Stomach (tissue), 9 donors: ENCODE data around the gene DZIP1. TPM values are rescaled to one million over a fixed set of nuclear protein-coding genes. Genes with fewer than 3 reads are reported as not detected.

Experiments
- DNase-seq, 2 donors: peaks; one replicate each; pipeline versions ENCODE4 v3.0.0 to v3.0.0-alpha.2; 2013 to 2019
- H3K27ac ChIP-seq, 5 donors: fragments of 200-600 bp in 4 of 5; sonication (generic) in 4 of 5; one replicate each; pipeline ENCODE4 v1.5.1; 2013 to 2019; ENCODE audit warnings: mild to moderate bottlenecking in 1 of 5, moderate library complexity in 1 of 5
- H3K27me3 ChIP-seq, 3 donors: fragments of 200-600 bp; sonication (generic); one replicate each; pipeline ENCODE4 v1.5.1; 2017 to 2019; ENCODE audit warnings: mixed run types in 1 of 3
- H3K36me3 ChIP-seq, 4 donors: fragments of 200-600 bp; sonication (generic); 1 replicate in 3 of 4; 2 replicates in 1 of 4; pipeline ENCODE4 v1.5.1; 2016 to 2019
- H3K4me1 ChIP-seq, 4 donors: fragments of 200-600 bp; sonication (generic); one replicate each; pipeline ENCODE4 v1.5.1; 2016 to 2019
- H3K4me3 ChIP-seq, 4 donors: fragments of 200-600 bp; sonication (generic) in 3 of 4; one replicate each; pipeline ENCODE4 v1.5.1; 2016 to 2019; ENCODE audit warnings: mild to moderate bottlenecking in 1 of 4
- H3K9me3 ChIP-seq, 4 donors: fragments of 200-600 bp; sonication (generic); one replicate each; pipeline ENCODE4 v1.5.1; 2016 to 2019
- EP300 ChIP-seq: sonication (generic); formaldehyde crosslinking; IDR thresholded peaks from one replicate; pipeline ENCODE4 v1.6.1; 2017; ENCODE audit warnings: antibody characterized with exemption
- POLR2A ChIP-seq, 4 donors: fragments of 450-650 bp; IDR thresholded peaks; one replicate each; pipeline ENCODE4 v1.6.1; 2016; ENCODE audit warnings: antibody characterized with exemption in 4 of 4, control low read depth in 2 of 4, mild to moderate bottlenecking in 1 of 4, moderate library complexity in 1 of 4
- POLR2AphosphoS5 ChIP-seq, 3 donors: sonication (generic); formaldehyde crosslinking; IDR thresholded peaks; one replicate each; pipeline ENCODE4 v1.6.1; 2016; ENCODE audit warnings: antibody characterized with exemption in 3 of 3
- WGBS, 5 donors: extraction: QIAGEN DNeasy Blood & Tissue Kit in 3 of 5; methylation state at CpG; one replicate each; pipeline versions ENCODE4 v1.1.5 to v1.1.7; 2013 to 2018; 5-methylcytosine and 5-hydroxymethylcytosine counted together
- intact Hi-C: fragments of 100-400 bp; cut with DNase I; formaldehyde crosslinking; loops from one replicate; pipeline ENCODE4 v1.15.1; 2023; ENCODE audit warnings: low total_unique reads
- polyA plus RNA-seq, 3 donors: library from polyadenylated mRNA; stranded (reverse); fragments of 200-250 nt; gene quantifications; one replicate each; pipeline ENCODE4 v1.2.3, GENCODE V29; 2013
- total RNA-seq, 5 donors: library from RNA; depleted of rRNA; stranded (reverse); fragments of >200 nt; gene quantifications; one replicate each; pipeline versions ENCODE4 v1.1.0 to v1.2.3, GENCODE V29; 2014 to 2016
- TF ChIP-seq, protein P1 (sequence below), 7 experiments: fragments of 450-650 bp in 4 of 7; fragments of 200-600 bp in 3 of 7; sonication (generic) in 3 of 7; IDR thresholded peaks; one replicate each; pipeline ENCODE4 v1.5.1; 2016 to 2019; ENCODE audit warnings: antibody characterized with exemption in 7 of 7, control low read depth in 2 of 7, mild to moderate bottlenecking in 1 of 7
- donor health status: healthy with polysubstance abuse.
- donor health status: Bipolar disorder and iron deficiency.
- donor health status: healthy.

Gene DZIP1
- total and polyA plus RNA-seq, 8 donors = 4.7 to 25.2 (median 18.3) TPM

DNA sequence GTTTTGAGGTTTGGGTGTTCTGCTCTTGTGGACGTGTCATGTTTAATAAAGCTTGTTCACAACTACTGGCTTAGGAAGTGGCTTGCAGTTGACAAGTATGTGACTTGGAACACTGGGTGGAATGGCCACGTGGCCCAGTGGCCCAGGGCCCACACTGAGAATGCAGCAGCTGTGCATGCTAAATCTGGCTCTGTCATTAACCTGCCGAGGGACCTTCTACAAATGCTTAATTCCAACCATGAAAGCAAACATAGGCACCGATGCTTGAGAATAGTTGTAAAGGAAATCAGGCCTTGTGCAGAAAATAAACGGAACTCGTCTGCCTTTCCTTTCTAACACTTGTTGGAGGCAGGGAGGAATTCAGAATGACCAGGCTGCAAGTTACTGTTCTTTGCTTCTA is 103.6 kb downstream of the DZIP1 start:
- DNase-seq = peak in 1 of 2 donors; percentile 67
- TF ChIP-seq POLR2A (IDR thresholded peaks at IDR 0.05) = no peak
- TF ChIP-seq POLR2AphosphoS5 (IDR thresholded peaks at IDR 0.05) = no peak
- no peak for TF ChIP-seq EP300
- Histone ChIP-seq H3K4me1 (peaks cover 0 to 18% (median 5%) of the 10 kb centered on the region in 4 donors), H3K9me3 (no peaks in the 10 kb centered on the region), H3K4me3 (no peak overlapping the region), H3K27me3 (peaks cover 0 to 8% (median 0%) of the 10 kb centered on the region in 3 donors), H3K36me3 (no peaks in the 10 kb centered on the region), H3K27ac (no peak overlapping the region)
- intact Hi-C loops = no loop called here
- WGBS, 5 donors = 12 to 36% (median 20%) methylated on average over 6 of the region's 6 CpGs

DNA sequence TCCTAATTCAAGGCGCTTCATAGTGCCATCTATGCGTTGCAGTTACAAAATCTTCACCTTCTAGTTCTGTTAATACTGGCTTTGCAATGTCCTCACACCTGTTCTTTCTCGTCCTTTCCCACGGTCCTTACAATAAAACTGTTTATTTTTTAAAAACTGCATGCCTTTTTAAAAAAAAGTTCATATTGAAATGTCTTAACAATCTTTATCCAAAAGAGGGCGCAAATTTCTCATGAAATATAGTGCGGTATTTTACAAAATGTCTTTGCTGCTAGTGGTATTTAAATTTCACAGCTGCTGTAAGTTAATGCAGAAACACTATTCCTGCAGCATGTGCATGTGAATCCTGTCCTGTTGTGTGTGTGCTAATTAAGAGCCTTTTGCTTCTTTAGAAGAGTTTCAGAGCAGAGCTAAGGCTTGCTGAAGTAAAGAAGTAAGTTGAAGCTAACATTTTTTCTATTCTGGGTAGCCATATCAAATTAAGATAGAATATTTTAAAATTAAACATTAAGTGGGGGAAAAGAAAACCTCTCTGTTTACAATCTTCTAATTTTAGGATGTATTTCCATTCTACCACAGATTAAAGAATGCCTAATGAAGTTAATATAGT is 107.8 kb downstream of the DZIP1 start:
- no peak overlapping the region for H3K27ac ChIP-seq

DNA sequence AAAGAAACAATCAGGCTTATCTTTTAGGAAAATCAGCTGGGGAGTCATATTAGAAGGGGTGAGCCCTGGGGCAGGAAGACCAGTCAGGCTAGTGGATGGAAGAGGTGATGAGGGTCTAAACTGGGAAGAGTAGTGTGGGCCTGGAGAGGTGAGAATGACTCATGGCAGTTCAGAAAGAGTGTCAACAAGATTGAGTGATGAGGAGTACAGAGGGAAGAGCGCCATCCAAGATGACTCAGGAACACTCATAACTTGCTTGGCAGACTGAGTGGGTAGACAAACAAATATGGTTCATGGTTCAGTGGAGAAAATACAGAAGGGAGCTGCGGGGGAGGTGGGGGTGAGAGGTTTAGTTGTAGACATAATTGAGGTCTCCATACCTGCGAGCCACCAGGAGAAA is 109.3 kb downstream of the DZIP1 start:
- Histone ChIP-seq H3K27me3 (no peaks in the 10 kb centered on the region), H3K9me3 (no peaks in the 10 kb centered on the region), H3K4me1 (peaks cover 0 to 7% (median 2%) of the 10 kb centered on the region in 4 donors), H3K36me3 (no peaks in the 10 kb centered on the region), H3K4me3 (no peak overlapping the region), H3K27ac (no peak overlapping the region)
- TF ChIP-seq POLR2AphosphoS5 (IDR thresholded peaks at IDR 0.05) (peak in 1 of 3 donors; percentile 6), POLR2A (IDR thresholded peaks at IDR 0.05) (no peak)
- DNase-seq = no peak
- 61 to 68% (median 64%) methylated on average over 3 of the region's 3 CpGs for WGBS, 5 donors
- intact Hi-C loops = loop anchor here (10.0 kb wide), 1 partner anchor 300 kb away; no protein-coding TSS in a partner anchor

More for the DNA sequence above, 107.8 kb downstream of the DZIP1 start:
- Histone ChIP-seq H3K4me3 (no peak overlapping the region), H3K36me3 (no peaks in the 10 kb centered on the region), H3K4me1 (peaks cover 0 to 18% (median 7%) of the 10 kb centered on the region in 4 donors), H3K27me3 (no peaks in the 10 kb centered on the region), H3K9me3 (no peaks in the 10 kb centered on the region)
- TF ChIP-seq POLR2AphosphoS5 (IDR thresholded peaks at IDR 0.05) = no peak
- no peak for TF ChIP-seq POLR2A (IDR thresholded peaks at IDR 0.05)
- TF ChIP-seq, protein P1, sequence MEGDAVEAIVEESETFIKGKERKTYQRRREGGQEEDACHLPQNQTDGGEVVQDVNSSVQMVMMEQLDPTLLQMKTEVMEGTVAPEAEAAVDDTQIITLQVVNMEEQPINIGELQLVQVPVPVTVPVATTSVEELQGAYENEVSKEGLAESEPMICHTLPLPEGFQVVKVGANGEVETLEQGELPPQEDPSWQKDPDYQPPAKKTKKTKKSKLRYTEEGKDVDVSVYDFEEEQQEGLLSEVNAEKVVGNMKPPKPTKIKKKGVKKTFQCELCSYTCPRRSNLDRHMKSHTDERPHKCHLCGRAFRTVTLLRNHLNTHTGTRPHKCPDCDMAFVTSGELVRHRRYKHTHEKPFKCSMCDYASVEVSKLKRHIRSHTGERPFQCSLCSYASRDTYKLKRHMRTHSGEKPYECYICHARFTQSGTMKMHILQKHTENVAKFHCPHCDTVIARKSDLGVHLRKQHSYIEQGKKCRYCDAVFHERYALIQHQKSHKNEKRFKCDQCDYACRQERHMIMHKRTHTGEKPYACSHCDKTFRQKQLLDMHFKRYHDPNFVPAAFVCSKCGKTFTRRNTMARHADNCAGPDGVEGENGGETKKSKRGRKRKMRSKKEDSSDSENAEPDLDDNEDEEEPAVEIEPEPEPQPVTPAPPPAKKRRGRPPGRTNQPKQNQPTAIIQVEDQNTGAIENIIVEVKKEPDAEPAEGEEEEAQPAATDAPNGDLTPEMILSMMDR (IDR thresholded peaks at IDR 0.05) = peak in 4 of 7 experiments; percentile 13 to 35 (median 20)
- DNase-seq = peak in 1 of 2 donors; percentile 59
- 15 to 17% (median 16%) methylated on average over 6 of the region's 6 CpGs for WGBS, 5 donors
- intact Hi-C loops = loop anchor here (10.0 kb wide), 1 partner anchor 298 kb away; no protein-coding TSS in a partner anchor

GRCh38 chr13:95533545-95534160 is 110.9 kb downstream of the DZIP1 start:
- Histone ChIP-seq H3K27me3 (no peaks in the 10 kb centered on the region), H3K36me3 (no peaks in the 10 kb centered on the region), H3K9me3 (no peaks in the 10 kb centered on the region), H3K4me3 (no peak overlapping the region), H3K4me1 (peaks cover 0 to 7% (median 2%) of the 10 kb centered on the region in 4 donors), H3K27ac (no peak overlapping the region)
- 42 to 56% (median 54%) methylated on average over 7 of the region's 7 CpGs for WGBS, 5 donors
- TF ChIP-seq POLR2AphosphoS5 (IDR thresholded peaks at IDR 0.05) = no peak
- TF ChIP-seq, protein P1 (IDR thresholded peaks at IDR 0.05) = no peak
- no peak for TF ChIP-seq POLR2A (IDR thresholded peaks at IDR 0.05)
- no peak for TF ChIP-seq EP300
- intact Hi-C loops = loop anchor here (10.0 kb wide), 1 partner anchor 301 kb away; no protein-coding TSS in a partner anchor
- peak; percentile 17 to 35 for DNase-seq

DNA sequence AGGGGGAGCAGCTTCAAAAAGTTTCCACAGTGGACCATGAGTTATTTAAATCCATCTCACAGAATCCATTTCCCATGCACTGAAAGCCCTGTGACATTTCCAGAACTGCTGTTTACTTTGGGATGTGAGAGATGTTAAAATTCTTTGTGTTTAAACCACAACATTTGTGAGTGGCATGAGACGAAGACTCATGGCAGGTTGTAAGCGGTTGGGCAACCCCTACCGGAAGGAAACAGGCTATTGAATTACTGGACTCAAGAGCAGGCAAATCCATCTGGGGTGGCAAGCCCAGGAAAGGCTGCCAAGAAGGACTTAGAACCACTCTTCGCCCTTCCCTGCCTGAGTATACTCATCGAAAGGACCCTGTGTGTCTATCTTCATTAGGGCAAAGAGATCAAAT is 114.3 kb downstream of the DZIP1 start:
- no peak overlapping the region for H3K4me3 ChIP-seq
- no peaks in the 10 kb centered on the region for H3K36me3 ChIP-seq
- no peak overlapping the region for H3K27ac ChIP-seq
- intact Hi-C loops = loop anchor here (10.0 kb wide), 1 partner anchor 305 kb away; no protein-coding TSS in a partner anchor
- TF ChIP-seq EP300 (no peak), POLR2AphosphoS5 (IDR thresholded peaks at IDR 0.05) (no peak), POLR2A (IDR thresholded peaks at IDR 0.05) (no peak)
- TF ChIP-seq, protein P1 (IDR thresholded peaks at IDR 0.05) = no peak
- WGBS, 5 donors = 38 to 60% (median 44%) methylated on average over 5 of the region's 5 CpGs
- peak in 1 of 2 donors; percentile 22 for DNase-seq
- no peaks in the 10 kb centered on the region for H3K9me3 ChIP-seq
- no peaks in the 10 kb centered on the region for H3K27me3 ChIP-seq
- H3K4me1 ChIP-seq = no peaks in the 10 kb centered on the region

Other genes with a start within 250 kb of the DZIP1 start
- 1 to 10 TPM in 1 of 5 donors, not detected in 4; 1.3 TPM for gene CLDN10, start 92.0 kb downstream of the DZIP1 start, total RNA-seq
- gene CLDN10, start 92.0 kb downstream of the DZIP1 start, polyA plus RNA-seq = 1 to 10 TPM in 1 of 3 donors, not detected in 2; 2.1 TPM
- gene DNAJC3, start 32.4 kb upstream of the DZIP1 start, total RNA-seq = 100 to 1,000 TPM in 1 of 5 donors, 10 to 100 TPM in 3, 1 to 10 TPM in 1; 9.9 to 102 (median 19.6) TPM
- 10 to 100 TPM in 1 of 3 donors, 1 to 10 TPM in 2; 6.3 to 10.7 (median 8.8) TPM for gene DNAJC3, start 32.4 kb upstream of the DZIP1 start, polyA plus RNA-seq